Measurements from ENCODE around the gene C1QL2.

The C1QL2 gene

GRCh38 chr2:119136872-119137271, 21.7 kb downstream of the C1QL2 start:
- no peak for DNase-seq

- no peak for DNase-seq
Measured at GRCh38 chr2:119136093-119136492, 22.5 kb downstream of the C1QL2 start.

GRCh38 chr2:119134775-119135174, 23.8 kb downstream of the C1QL2 start:
- DNase-seq: no peak

- peak; percentile 38 for DNase-seq
Measured at GRCh38 chr2:119126650-119127049, 31.9 kb downstream of the C1QL2 start.

GRCh38 chr2:119123389-119123788, 35.2 kb downstream of the C1QL2 start:
- DNase-seq: no peak

- DNase-seq: no peak
Measured at GRCh38 chr2:119122663-119123062, 35.9 kb downstream of the C1QL2 start.

GRCh38 chr2:119119999-119120756, 38.4 kb downstream of the C1QL2 start:
- DNase-seq: no peak

GRCh38 chr2:119119076-119119785, 39.3 kb downstream of the C1QL2 start:
- DNase-seq: no peak

- DNase-seq: no peak
Measured at GRCh38 chr2:119117891-119118882, 40.4 kb downstream of the C1QL2 start.

- DNase-seq: no peak
Measured at GRCh38 chr2:119117408-119117807, 41.1 kb downstream of the C1QL2 start.

- no peak for DNase-seq
Measured at GRCh38 chr2:119116411-119117295, 41.9 kb downstream of the C1QL2 start.

- no peak for DNase-seq
Measured at GRCh38 chr2:119114266-119114665, 44.3 kb downstream of the C1QL2 start.

GRCh38 chr2:119113489-119113770, 45.1 kb downstream of the C1QL2 start:
- no peak for DNase-seq

- DNase-seq: no peak
Measured at GRCh38 chr2:119112770-119113488, 45.6 kb downstream of the C1QL2 start.

- no peak for DNase-seq
Measured at GRCh38 chr2:119112230-119112629, 46.3 kb downstream of the C1QL2 start.

- no peak for DNase-seq
Measured at GRCh38 chr2:119111115-119111975, 47.2 kb downstream of the C1QL2 start.

GRCh38 chr2:119109866-119110265, 48.7 kb downstream of the C1QL2 start:
- DNase-seq: no peak

- DNase-seq: no peak
Measured at GRCh38 chr2:119108186-119108585, 50.4 kb downstream of the C1QL2 start.

GRCh38 chr2:119106301-119106897, 52.2 kb downstream of the C1QL2 start:
- no peak for DNase-seq

All from CD4-positive, alpha-beta T cell treated with Interleukin-15 for 1 hour (primary cell).